ENCODE measurements around the gene TSPAN18. TPM values are rescaled to one million over a fixed set of nuclear protein-coding genes. Genes with fewer than 3 reads are reported as not detected.

Gene TSPAN18
- total RNA-seq, 2 donors from 2014 or later = 2.0 to 7.7 TPM

DNA sequence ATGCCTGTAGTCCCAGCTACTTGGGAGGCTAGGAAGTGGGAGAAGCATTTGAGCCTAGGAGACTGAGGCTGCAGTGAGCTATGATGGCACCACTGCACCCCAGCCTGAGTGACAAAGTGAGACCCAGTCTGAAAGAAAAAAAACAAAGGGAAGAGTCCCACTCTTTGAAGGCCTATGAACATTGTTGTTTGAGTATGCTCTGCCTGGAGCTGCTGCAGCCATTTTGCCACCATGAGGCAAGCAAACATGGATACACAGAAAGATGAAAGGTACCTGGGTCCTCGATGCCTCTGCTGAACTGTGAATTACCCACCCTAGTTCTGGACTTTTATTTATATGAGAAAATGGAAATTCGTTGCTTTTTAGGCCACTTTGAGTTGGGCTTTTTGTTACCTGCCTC lies 19.7 kb upstream of the TSPAN18 start:
- Histone ChIP-seq H3K9me3 (peaks cover 2% of the 10 kb centered on the region), H3K27me3 (replicated peaks; ENCODE audit: insufficient read depth) (no peaks in the 10 kb centered on the region), H3K27ac (no peak overlapping the region), H3K4me3 (no peak overlapping the region), H3K36me3 (no peaks in the 10 kb centered on the region), H3K4me1 (ENCODE audit: control insufficient read depth in 1 of 2, low read depth in 2 of 2) (peaks cover 2 to 10% of the 10 kb centered on the region in 2 donors)
- DNase-seq (ENCODE audit: low spot score) = no peak
- ATAC-seq (ENCODE audit: insufficient number of reproducible peaks, low FRiP score, low read depth) = no peak
- no peak for TF ChIP-seq CTCF (IDR thresholded peaks at IDR 0.05)

GRCh38 chr11:44708009-44708408 lies 18.8 kb upstream of the TSPAN18 start:
- peaks cover 2 to 10% of the 10 kb centered on the region in 2 donors for H3K4me1 ChIP-seq (ENCODE audit: control insufficient read depth in 1 of 2, low read depth in 2 of 2)
- ATAC-seq (ENCODE audit: insufficient number of reproducible peaks, low FRiP score, low read depth) (no peak), DNase-seq (ENCODE audit: low spot score) (no peak)
- no peaks in the 10 kb centered on the region for H3K27me3 ChIP-seq (replicated peaks; ENCODE audit: insufficient read depth)
- H3K27ac ChIP-seq = no peak overlapping the region
- TF ChIP-seq CTCF (IDR thresholded peaks at IDR 0.05) = no peak
- H3K9me3 ChIP-seq = peaks cover 2% of the 10 kb centered on the region
- H3K4me3 ChIP-seq = no peak overlapping the region
- no peaks in the 10 kb centered on the region for H3K36me3 ChIP-seq

GRCh38 chr11:44708523-44709280 lies 18.1 kb upstream of the TSPAN18 start:
- peaks cover 2 to 10% of the 10 kb centered on the region in 2 donors for H3K4me1 ChIP-seq (ENCODE audit: control insufficient read depth in 1 of 2, low read depth in 2 of 2)
- DNase-seq (ENCODE audit: low spot score) = no peak
- no peaks in the 10 kb centered on the region for H3K36me3 ChIP-seq

DNA sequence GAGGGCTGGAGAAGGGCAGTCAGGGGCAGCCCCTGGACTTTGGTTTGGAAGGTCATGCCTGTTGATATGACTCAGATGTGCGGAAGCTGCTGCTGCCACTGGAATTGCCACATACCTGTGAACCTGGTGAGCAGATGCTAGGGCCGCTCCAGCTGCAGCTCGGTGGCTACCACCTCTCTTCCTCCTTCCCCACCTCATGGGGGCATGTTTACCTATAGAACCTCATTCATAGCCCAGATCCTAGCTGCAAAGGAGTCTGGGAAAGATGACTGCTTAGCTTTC lies 17.5 kb upstream of the TSPAN18 start:
- ATAC-seq (ENCODE audit: insufficient number of reproducible peaks, low FRiP score, low read depth) = no peak
- H3K4me1 ChIP-seq (ENCODE audit: control insufficient read depth in 1 of 2, low read depth in 2 of 2) = peaks cover 2 to 10% of the 10 kb centered on the region in 2 donors
- no peak overlapping the region for H3K4me3 ChIP-seq
- no peak overlapping the region for H3K27ac ChIP-seq
- no peaks in the 10 kb centered on the region for H3K27me3 ChIP-seq (replicated peaks; ENCODE audit: insufficient read depth)
- no peak for DNase-seq (ENCODE audit: low spot score)
- no peaks in the 10 kb centered on the region for H3K36me3 ChIP-seq
- no peak for TF ChIP-seq CTCF (IDR thresholded peaks at IDR 0.05)
- no peaks in the 10 kb centered on the region for H3K9me3 ChIP-seq

More at GRCh38 chr11:44708523-44709280, 18.1 kb upstream of the TSPAN18 start:
- H3K27me3 ChIP-seq (replicated peaks; ENCODE audit: insufficient read depth) = no peaks in the 10 kb centered on the region
- no peak overlapping the region for H3K27ac ChIP-seq
- no peaks in the 10 kb centered on the region for H3K9me3 ChIP-seq
- TF ChIP-seq CTCF (IDR thresholded peaks at IDR 0.05) = no peak
- ATAC-seq (ENCODE audit: insufficient number of reproducible peaks, low FRiP score, low read depth) = no peak
- H3K4me3 ChIP-seq = no peak overlapping the region

DNA sequence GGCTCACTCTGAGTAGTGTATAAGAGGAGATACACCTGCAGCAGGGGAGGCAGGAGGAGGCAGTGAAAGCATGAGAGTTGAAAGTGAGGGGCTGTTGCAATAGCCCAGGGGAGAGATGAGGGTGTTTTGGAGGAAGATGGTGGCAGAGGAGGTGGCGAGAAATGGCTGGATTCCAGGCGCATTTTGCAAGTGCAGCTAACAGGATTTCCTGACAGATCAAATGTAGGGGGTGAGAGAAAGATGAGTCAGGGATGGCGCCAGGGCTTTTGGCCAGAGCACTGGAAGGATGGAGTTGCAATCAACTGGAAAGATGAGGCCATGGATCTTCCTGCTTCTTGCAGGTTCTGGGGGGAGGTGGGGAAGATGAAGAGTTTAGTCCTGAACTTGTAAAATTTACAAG lies 16.8 kb upstream of the TSPAN18 start:
- Histone ChIP-seq H3K36me3 (no peaks in the 10 kb centered on the region), H3K27me3 (replicated peaks; ENCODE audit: insufficient read depth) (no peaks in the 10 kb centered on the region), H3K4me1 (ENCODE audit: control insufficient read depth in 1 of 2, low read depth in 2 of 2) (peaks cover 2 to 10% of the 10 kb centered on the region in 2 donors), H3K9me3 (no peaks in the 10 kb centered on the region), H3K4me3 (no peak overlapping the region), H3K27ac (no peak overlapping the region)
- no peak for DNase-seq (ENCODE audit: low spot score)
- no peak for ATAC-seq (ENCODE audit: insufficient number of reproducible peaks, low FRiP score, low read depth)
- no peak for TF ChIP-seq CTCF (IDR thresholded peaks at IDR 0.05)
